Stimulated activated CD8-positive, alpha-beta memory T cell treated with anti-CD3 and anti-CD28 coated beads, Interleukin-7, amount 100 ng/mL, for 24 hours (primary cell): Measurements from ENCODE around the gene CFAP221.
A peak's percentile ranks its signal among the peaks of the same experiment; 100 is the strongest.

ENCODE experiments used
- DNase-seq: peaks from one replicate; pipeline ENCODE4 v3.0.0-alpha.2; 2020; ENCODE audit warnings: low read depth

CFAP221 gene

DNA sequence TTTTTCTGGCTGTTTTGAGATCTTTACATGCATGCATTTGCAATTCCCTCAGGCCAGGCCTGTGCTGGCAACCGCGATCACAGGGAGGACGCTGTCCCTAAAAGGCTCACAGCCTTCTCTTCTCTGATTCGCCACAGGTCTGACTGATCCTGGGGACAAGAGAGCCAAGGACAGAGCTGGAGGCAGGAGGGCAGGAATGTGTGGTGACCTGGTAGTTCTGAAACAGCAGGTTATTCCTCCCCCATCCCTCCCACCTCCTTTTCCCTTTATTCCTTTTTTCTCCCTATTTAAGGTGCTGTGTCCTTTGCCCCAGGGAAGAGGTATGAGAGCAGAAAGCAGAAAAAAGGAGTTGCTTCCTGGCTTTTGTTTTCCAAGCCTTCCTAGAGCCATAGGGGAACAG is 156.6 kb downstream of the CFAP221 start:
- no peak for DNase-seq

DNA sequence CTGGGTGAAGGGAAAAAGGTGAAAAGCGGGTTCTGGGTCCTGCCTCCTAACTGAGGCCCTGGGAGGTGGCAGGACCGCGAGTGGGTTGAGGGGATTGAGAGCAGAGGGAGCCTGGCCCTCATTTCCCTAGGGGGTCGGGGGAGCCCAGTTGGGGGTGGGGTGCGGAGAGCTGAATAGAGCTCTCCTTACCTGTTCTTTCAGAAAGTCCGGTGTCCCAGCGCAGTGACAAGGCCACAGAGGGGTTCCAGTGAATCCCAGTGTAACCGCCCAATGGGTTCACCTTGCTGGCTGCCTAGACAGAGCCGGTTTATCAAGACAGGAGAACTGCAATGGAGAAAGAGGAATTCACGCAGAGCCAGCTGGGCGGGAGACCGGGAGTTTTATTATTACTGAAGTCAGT is 157.1 kb downstream of the CFAP221 start:
- DNase-seq: no peak

DNA sequence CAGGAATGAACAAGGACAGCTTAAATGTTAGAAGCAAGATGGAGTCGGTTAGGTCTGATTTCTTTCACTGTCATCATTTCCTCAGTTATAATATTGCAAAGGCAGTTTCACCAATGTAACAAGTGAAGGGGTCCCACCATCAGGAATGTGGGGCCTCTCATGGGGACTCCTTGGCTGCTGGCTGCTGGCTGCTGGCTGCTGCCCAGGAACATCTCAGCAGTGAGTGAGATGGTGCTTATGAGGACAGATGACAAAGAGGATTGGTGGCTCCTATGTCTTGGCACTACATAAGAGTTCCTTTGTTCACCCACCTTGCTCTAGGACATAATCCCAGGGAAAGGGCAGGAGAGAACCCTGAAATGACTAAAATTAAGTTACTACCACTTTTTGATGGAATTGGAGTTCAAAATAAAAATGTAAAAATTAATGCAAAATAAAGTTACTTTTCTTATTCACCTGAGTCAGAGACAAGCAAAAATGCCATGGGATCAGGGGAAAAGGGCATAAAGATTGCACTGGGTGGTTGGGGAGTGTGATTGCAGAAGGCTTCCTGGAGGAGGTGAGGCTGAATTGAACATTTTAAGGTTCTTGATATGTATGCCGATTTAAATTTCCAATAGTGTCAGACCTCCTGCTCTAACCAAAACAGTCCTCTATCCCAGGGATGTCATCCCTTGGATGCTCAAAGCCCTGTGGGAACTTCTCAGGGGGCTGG is 158.1 kb downstream of the CFAP221 start:
- no peak for DNase-seq

DNA sequence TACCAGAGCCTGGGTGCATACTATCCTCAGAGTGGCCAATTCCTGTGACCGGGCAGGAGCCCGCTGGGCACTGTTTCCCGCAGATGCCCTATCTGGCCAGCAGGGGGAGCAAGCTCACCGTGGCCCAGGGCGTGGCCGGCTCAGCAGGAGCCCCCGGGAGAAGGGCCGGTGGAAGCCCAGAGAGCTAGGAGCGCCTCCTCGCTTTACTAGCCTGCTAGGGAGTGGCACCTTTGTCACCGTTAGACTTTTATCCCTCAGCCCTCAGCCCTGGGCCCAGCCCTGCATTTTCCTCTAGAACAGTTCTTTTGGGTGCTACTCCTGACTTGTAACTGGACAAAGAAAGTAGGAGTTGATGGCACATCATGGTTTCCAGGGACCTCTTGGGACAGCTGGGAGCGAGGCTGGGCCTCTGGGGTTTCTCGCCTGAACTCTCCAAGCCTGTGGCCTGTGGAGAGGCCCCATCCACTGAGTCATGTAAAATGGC is 158.7 kb downstream of the CFAP221 start:
- peak; percentile 36 for DNase-seq

DNA sequence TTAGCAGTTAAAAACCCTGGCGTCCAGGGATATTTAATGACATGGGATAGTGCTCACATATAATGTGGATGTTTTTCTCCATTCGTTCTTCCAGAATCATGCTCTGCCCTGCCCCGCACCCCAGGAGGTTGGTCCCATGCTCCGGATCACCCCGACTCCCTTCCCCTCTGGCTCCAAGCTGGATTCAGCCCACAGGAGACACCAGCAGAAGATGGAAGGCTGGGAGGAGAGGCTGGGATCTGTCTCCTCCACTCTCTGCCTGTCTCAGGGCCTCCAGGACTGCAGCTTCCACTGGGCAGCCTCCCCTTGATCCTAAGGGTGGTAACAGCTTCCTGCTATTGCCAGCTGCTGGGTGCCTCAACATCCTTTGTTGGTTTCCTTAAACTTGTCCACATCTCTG is 159.3 kb downstream of the CFAP221 start:
- DNase-seq: no peak

DNA sequence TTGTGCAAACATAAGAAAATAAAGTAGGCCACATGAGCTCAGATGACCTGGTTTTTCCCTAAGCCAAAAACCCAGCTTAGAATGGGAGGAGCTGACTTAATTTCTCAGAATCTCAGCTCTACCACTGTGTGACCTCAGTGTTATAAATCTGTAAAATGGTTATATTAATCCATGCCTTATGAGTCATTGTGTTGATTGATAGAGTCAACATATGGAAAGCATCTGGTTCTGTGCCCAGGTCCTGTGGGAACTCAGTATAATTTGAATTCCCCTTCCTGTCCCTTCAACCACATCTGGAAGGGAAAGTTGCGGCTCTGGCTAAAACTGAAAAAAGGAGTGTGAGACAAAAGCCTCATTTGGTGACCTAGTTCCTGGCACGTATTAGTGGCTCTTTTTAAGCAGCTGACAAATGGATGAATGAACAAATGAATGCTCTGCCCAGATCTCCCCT is 160.4 kb downstream of the CFAP221 start:
- no peak for DNase-seq

DNA sequence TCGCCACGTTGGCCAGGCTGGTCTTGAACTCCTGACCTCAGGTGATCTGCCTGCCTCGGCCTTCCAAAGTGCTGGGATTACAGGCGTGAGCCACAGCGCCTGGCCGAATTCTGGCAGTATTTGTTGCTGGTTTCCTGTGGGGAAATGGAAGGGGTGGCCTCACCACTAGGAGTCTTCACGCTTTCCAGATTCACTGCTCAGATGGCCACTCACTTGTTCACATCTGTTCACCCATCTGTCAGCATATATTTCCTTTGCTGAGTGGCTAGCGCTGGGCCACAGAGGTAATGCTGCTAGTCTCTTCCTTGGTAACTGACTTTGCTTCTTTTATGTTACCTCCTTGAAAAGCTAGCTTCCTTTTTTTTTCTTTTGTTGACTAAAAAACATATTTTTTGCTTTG is 162.0 kb downstream of the CFAP221 start:
- DNase-seq: no peak
